ENCODE results near the gene CBX4.

GRCh38 chr17:79819085-79819484, 20.2 kb downstream of the CBX4 start:
- TF ChIP-seq POLR2A (IDR thresholded peaks at IDR 0.05) (no peak), CTCF (IDR thresholded peaks at IDR 0.05) (no peak)

Data from thyroid gland (tissue), 4 donors.